GM12878 (cell line): ENCODE measurements around the gene MEF2C. TPM values are rescaled to one million over a fixed set of nuclear protein-coding genes. Genes with fewer than 3 reads are reported as not detected.

Experiments used
- ATAC-seq: fragments of 200-7000 bp; cut with Tn5 transposase; 3 replicates; pipeline ENCODE4 v1.9.1; 2020; ENCODE audit warnings: mild to moderate bottlenecking, moderate library complexity
- BruUV-seq: library from RNA; stranded (reverse); fragments of 400-500 nt; replicated peaks from 2 replicates; lab custom pipeline; 2021; lab: Mats Ljungman, UMichigan
- CTCF ChIA-PET: fragments of 300-600 bp; sonication (Branson Sonifier 250); formaldehyde crosslinking; extraction: SDS; loops from one replicate; lab custom pipeline; 2021; ENCODE audit warnings: inconsistent platforms; lab: Yijun Ruan, JAX
- POLR2A ChIA-PET: fragments of 350-600 bp; formaldehyde crosslinking; extraction: SDS; loops from one replicate; lab custom pipeline; 2021; ENCODE audit warnings: inconsistent platforms; lab: Charles Lee
- RAD21 ChIA-PET: fragments of 300-600 bp; sonication (Branson Sonifier 250); formaldehyde crosslinking; loops from one replicate; lab custom pipeline; 2023; ENCODE audit warnings: antibody characterized with exemption; ENCODE audit not compliant: unreplicated experiment; lab: Charles Lee
- SMC1A ChIA-PET: fragments of 300-600 bp; sonication (Branson Sonifier 250); formaldehyde crosslinking; loops from one replicate; lab custom pipeline; 2023; ENCODE audit not compliant: unreplicated experiment, uncharacterized antibody; lab: Charles Lee
- DNase-seq: peaks from one replicate; pipeline ENCODE4 v3.0.0-alpha.2; 2011; ENCODE audit warnings: low read depth, low spot score
- FAIRE-seq: peaks from 3 replicates; lab custom pipeline; 2011; peaks lifted over from hg19 to GRCh38; lab: Jason Lieb, UNC
- H2AFZ ChIP-seq: 2 replicates; pipeline ENCODE4 v1.6.0; 2011; ENCODE audit warnings: low read depth, low read length, control low read depth; ENCODE audit not compliant: control insufficient read depth
- H3K27ac ChIP-seq: 2 replicates; pipeline ENCODE4 v1.5.1; 2011; ENCODE audit warnings: control low read depth; ENCODE audit not compliant: control insufficient read depth, insufficient read depth
- H3K27me3 ChIP-seq, 2 experiments: replicated peaks in 1 of 2; 2 replicates each; pipeline versions ENCODE4 v1.6.0 to v1.6.1; 2011; ENCODE audit warnings: low read length in 1 of 2; ENCODE audit not compliant: control insufficient read depth in 2 of 2, insufficient read depth in 2 of 2
- H3K36me3 ChIP-seq, 2 experiments: 2 replicates each; pipeline ENCODE4 v1.5.1; 2011; ENCODE audit warnings: low read length in 1 of 2; ENCODE audit not compliant: control insufficient read depth in 2 of 2, insufficient read depth in 2 of 2
- H3K4me1 ChIP-seq: 2 replicates; pipeline ENCODE4 v1.6.1; 2011; ENCODE audit warnings: mild to moderate bottlenecking, low read length, moderate library complexity, mixed read lengths; ENCODE audit not compliant: control insufficient read depth, insufficient read depth
- H3K4me2 ChIP-seq: 2 replicates; pipeline ENCODE4 v1.6.0; 2011; ENCODE audit warnings: control low read depth; ENCODE audit not compliant: control insufficient read depth, insufficient read depth
- H3K4me3 ChIP-seq: fragments of 200-600 bp; sonication (generic); 2 replicates; pipeline ENCODE4 v1.5.1; 2016
- H3K79me2 ChIP-seq: 2 replicates; pipeline ENCODE4 v1.6.0; 2011; ENCODE audit warnings: low read length; ENCODE audit not compliant: control insufficient read depth, insufficient read depth
- H3K9ac ChIP-seq: 2 replicates; pipeline ENCODE4 v1.8.0; 2011; ENCODE audit warnings: low read length, control low read depth, mixed read lengths; ENCODE audit not compliant: control insufficient read depth, insufficient read depth
- H3K9me3 ChIP-seq: replicated peaks from 3 replicates; pipeline ENCODE4 v1.5.1; 2011; ENCODE audit warnings: mild to moderate bottlenecking, low read length; ENCODE audit not compliant: control insufficient read depth, insufficient read depth
- H4K20me1 ChIP-seq: 2 replicates; pipeline ENCODE4 v1.6.0; 2011; ENCODE audit not compliant: control insufficient read depth, insufficient read depth
- ASH2L ChIP-seq: fragments of 300-600, 200-600 bp; sonication (generic); IDR thresholded peaks from 2 replicates; pipeline ENCODE4 v1.6.1; 2017; ENCODE audit warnings: low read depth, mild to moderate bottlenecking, borderline replicate concordance
- RUNX3 ChIP-seq: IDR thresholded peaks from 2 replicates; pipeline ENCODE4 v1.6.1; 2012; ENCODE audit warnings: low read length, inconsistent platforms
- SMAD5 ChIP-seq: IDR thresholded peaks from 2 replicates; pipeline ENCODE4 v1.6.1; 2016; ENCODE audit warnings: antibody characterized with exemption, low read depth
- WGBS: methylation state at CpG from one replicate; pipeline ENCODE4 v1.1.6; 2016; ENCODE audit warnings: low lambda C conversion rate; ENCODE audit not compliant: insufficient replicate concordance, insufficient coverage; ENCODE audit errors: missing lambda C conversion rate; 5-methylcytosine and 5-hydroxymethylcytosine counted together
- in situ Hi-C: fragments of 300-500 bp; cut with MboI; formaldehyde crosslinking; loops from 9 replicates; pipeline ENCODE4 v1.14.3; 2018; ENCODE audit warnings: mixed read lengths
- intact Hi-C: fragments of 100-400 bp; cut with micrococcal nuclease; formaldehyde crosslinking; loops from one replicate; pipeline ENCODE4 v1.14.2; 2022; ENCODE audit not compliant: unreplicated experiment
- polyA plus RNA-seq, 11 experiments: library from polyadenylated mRNA; depleted of rRNA in 4 of 11; unstranded in 6 of 11; stranded (reverse) in 5 of 11; fragments of >200 nt; fragmentation: Nextera tagmentation in 4 of 11; fragmentation: Illumina TruSeq in 1 of 11; extraction: Ambion mirVana in 4 of 11; extraction: Trizol in 1 of 11; gene quantifications; 1 replicate in 1 of 11; 2 replicates in 10 of 11; pipeline versions ENCODE4 v1.2.1 to v1.2.3, GENCODE V29; 2011 to 2016; ENCODE audit warnings: inconsistent platforms in 2 of 11, missing spikeins in 2 of 11, low read depth in 1 of 11
- total RNA-seq, 4 experiments: library from RNA; depleted of rRNA in 3 of 4; stranded (reverse); fragments of >200 nt in 3 of 4; fragmentation: Illumina TruSeq in 1 of 4; extraction: Trizol in 1 of 4; gene quantifications; 2 replicates each; pipeline versions ENCODE4 v1.2.1 to v1.2.3, GENCODE V29; 2013 to 2021
- TF ChIP-seq, protein P1 (sequence below): fragments of 450-650 bp; formaldehyde crosslinking; IDR thresholded peaks from 2 replicates; pipeline ENCODE4 v1.4.0; 2020; ENCODE audit warnings: mild to moderate bottlenecking, moderate library complexity
- TF ChIP-seq, protein P2 (sequence below): IDR thresholded peaks from 2 replicates; pipeline ENCODE4 v1.6.1; 2012; ENCODE audit warnings: mild to moderate bottlenecking, low read depth, low read length

Gene MEF2C
- total and polyA plus RNA-seq, 10 of the 15 experiments (the other 5 are each of a cell fraction or from before 2014, with no cell fraction given), result 104 to 225 (median 180) TPM

DNA sequence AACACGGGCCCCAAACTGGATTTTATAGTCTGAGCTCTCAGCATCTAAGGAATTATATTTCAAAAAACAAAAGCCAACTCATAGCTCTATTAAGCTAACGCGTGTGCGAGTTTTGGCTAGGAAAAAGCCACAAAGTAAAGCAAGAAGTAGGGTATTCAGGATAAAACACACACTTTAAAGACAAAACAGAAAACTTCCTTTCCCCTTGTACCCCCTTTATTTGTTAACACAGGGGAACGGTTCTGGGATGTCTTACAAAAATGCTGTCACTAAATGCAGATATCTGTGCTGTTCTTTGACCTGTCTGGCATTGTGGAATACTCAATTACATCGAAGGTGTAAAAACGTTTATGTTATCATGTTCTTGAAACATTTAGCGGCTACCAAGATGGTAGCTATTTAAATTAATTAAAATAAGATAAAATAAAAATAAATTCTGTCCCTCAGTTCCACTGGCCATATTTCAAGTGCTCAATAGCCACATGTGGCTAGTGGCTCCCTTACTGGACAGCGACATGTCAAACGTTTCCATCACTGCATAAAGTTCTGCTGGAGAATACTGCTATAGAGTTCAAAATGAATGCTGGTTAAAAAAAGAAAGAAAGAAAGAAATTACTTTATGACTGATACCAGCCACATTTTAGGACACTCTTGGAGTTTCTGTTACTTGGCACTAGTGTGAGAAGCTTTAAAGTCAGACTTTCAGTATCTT, 7.2 kb upstream of the MEF2C start:
- intact Hi-C loops (no loop called here), in situ Hi-C loops (no loop called here)
- DNase-seq (no peak), FAIRE-seq (no peak), ATAC-seq (no peak)
- peak; percentile 59; the same call in 1 of the 2 replicates for TF ChIP-seq SMAD5
- TF ChIP-seq, protein P1, sequence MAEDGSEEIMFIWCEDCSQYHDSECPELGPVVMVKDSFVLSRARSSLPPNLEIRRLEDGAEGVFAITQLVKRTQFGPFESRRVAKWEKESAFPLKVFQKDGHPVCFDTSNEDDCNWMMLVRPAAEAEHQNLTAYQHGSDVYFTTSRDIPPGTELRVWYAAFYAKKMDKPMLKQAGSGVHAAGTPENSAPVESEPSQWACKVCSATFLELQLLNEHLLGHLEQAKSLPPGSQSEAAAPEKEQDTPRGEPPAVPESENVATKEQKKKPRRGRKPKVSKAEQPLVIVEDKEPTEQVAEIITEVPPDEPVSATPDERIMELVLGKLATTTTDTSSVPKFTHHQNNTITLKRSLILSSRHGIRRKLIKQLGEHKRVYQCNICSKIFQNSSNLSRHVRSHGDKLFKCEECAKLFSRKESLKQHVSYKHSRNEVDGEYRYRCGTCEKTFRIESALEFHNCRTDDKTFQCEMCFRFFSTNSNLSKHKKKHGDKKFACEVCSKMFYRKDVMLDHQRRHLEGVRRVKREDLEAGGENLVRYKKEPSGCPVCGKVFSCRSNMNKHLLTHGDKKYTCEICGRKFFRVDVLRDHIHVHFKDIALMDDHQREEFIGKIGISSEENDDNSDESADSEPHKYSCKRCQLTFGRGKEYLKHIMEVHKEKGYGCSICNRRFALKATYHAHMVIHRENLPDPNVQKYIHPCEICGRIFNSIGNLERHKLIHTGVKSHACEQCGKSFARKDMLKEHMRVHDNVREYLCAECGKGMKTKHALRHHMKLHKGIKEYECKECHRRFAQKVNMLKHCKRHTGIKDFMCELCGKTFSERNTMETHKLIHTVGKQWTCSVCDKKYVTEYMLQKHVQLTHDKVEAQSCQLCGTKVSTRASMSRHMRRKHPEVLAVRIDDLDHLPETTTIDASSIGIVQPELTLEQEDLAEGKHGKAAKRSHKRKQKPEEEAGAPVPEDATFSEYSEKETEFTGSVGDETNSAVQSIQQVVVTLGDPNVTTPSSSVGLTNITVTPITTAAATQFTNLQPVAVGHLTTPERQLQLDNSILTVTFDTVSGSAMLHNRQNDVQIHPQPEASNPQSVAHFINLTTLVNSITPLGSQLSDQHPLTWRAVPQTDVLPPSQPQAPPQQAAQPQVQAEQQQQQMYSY, result no peak
- TF ChIP-seq RUNX3, result 0 out of 2 replicates have a peak, but pooled peaks have one; percentile 3
- no peak for TF ChIP-seq ASH2L
- TF ChIP-seq, protein P2, sequence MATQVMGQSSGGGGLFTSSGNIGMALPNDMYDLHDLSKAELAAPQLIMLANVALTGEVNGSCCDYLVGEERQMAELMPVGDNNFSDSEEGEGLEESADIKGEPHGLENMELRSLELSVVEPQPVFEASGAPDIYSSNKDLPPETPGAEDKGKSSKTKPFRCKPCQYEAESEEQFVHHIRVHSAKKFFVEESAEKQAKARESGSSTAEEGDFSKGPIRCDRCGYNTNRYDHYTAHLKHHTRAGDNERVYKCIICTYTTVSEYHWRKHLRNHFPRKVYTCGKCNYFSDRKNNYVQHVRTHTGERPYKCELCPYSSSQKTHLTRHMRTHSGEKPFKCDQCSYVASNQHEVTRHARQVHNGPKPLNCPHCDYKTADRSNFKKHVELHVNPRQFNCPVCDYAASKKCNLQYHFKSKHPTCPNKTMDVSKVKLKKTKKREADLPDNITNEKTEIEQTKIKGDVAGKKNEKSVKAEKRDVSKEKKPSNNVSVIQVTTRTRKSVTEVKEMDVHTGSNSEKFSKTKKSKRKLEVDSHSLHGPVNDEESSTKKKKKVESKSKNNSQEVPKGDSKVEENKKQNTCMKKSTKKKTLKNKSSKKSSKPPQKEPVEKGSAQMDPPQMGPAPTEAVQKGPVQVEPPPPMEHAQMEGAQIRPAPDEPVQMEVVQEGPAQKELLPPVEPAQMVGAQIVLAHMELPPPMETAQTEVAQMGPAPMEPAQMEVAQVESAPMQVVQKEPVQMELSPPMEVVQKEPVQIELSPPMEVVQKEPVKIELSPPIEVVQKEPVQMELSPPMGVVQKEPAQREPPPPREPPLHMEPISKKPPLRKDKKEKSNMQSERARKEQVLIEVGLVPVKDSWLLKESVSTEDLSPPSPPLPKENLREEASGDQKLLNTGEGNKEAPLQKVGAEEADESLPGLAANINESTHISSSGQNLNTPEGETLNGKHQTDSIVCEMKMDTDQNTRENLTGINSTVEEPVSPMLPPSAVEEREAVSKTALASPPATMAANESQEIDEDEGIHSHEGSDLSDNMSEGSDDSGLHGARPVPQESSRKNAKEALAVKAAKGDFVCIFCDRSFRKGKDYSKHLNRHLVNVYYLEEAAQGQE, result peak; percentile 68
- peak overlapping the region; percentile 87 for H3K4me3 ChIP-seq
- ChIA-PET SMC1A (interaction anchor here (0.6 to 3.1 kb wide), 26 partner anchors 10 to 839 kb away, joined by 3 to 12 read pairs (median 4); no protein-coding TSS in a partner anchor), RAD21 (interaction anchor here (0.7 to 3.1 kb wide), 12 partner anchors 12 to 452 kb away, joined by 3 to 22 read pairs (median 4); no protein-coding TSS in a partner anchor), CTCF (interaction anchor here (0.6 to 1.4 kb wide), 8 partner anchors 10 to 839 kb away, joined by 3 to 7 read pairs (median 3); no protein-coding TSS in a partner anchor), POLR2A (interaction anchor here (0.6 to 1.7 kb wide), 3 partner anchors 53 to 190 kb away, joined by 3 to 5 read pairs (median 4); no protein-coding TSS in a partner anchor)
- no peaks in the 10 kb centered on the region for H3K36me3 ChIP-seq
- peaks cover 73% of the 10 kb centered on the region for H3K79me2 ChIP-seq
- peak overlapping the region; percentile 98 for H3K27ac ChIP-seq
- peak overlapping the region; percentile 64 for H3K4me2 ChIP-seq
- no peaks in the 10 kb centered on the region for H3K9me3 ChIP-seq
- H3K4me1 ChIP-seq, result peaks cover 3% of the 10 kb centered on the region
- peak overlapping the region; percentile 71 for H2AFZ ChIP-seq
- WGBS, result 0% methylated on average over 10 of the region's 10 CpGs
- H3K27me3 ChIP-seq, result no peaks in the 10 kb centered on the region
- peak overlapping the region; percentile 97 for H3K9ac ChIP-seq
- H4K20me1 ChIP-seq, result no peaks in the 10 kb centered on the region
- BruUV-seq, result no TSS peak
